Neural cell (in vitro differentiated cells): ENCODE results near the gene GANC. TPM values are rescaled to one million over a fixed set of nuclear protein-coding genes. Genes with fewer than 3 reads are reported as not detected.
A peak's percentile ranks its signal among the peaks of the same experiment; 100 is the strongest.

ENCODE experiments used
- H2AFZ ChIP-seq: fragments of 200-600, 300-800 bp; sonication (generic), shearing (Covaris generic); 2 replicates; pipeline ENCODE4 v1.6.0; 2014; ENCODE audit warnings: low read depth, mild to moderate bottlenecking, antibody characterized with exemption, low read length, moderate library complexity
- H3F3A ChIP-seq: fragments of 200-600 bp; shearing (Covaris generic); 2 replicates; pipeline ENCODE4 v1.6.1; 2016; ENCODE audit warnings: mild to moderate bottlenecking, moderate library complexity, mixed read lengths, antibody characterized with exemption, low read length; ENCODE audit not compliant: insufficient read depth, poor library complexity, severe bottlenecking
- H3K27ac ChIP-seq: fragments of 200-600, 300-800 bp; sonication (generic), shearing (Covaris generic); 2 replicates; pipeline ENCODE4 v1.5.1; 2014; ENCODE audit warnings: mild to moderate bottlenecking, low read length, moderate library complexity
- H3K27me3 ChIP-seq: fragments of 300-800, 200-600 bp; sonication (generic), shearing (Covaris generic); 2 replicates; pipeline ENCODE4 v1.6.0; 2014; ENCODE audit warnings: mild to moderate bottlenecking, low read depth, low read length, moderate library complexity; ENCODE audit not compliant: insufficient read depth
- H3K36me3 ChIP-seq: fragments of 300-800, 200-600 bp; sonication (generic), shearing (Covaris generic); 2 replicates; pipeline ENCODE4 v1.5.1; 2014; ENCODE audit warnings: mild to moderate bottlenecking, antibody characterized with exemption, low read length, moderate library complexity; ENCODE audit not compliant: insufficient read depth
- H3K4me2 ChIP-seq: fragments of 300-800, 200-600 bp; sonication (generic), shearing (Covaris generic); 2 replicates; pipeline ENCODE4 v1.6.0; 2014; ENCODE audit warnings: mild to moderate bottlenecking, low read length
- H3K4me3 ChIP-seq: fragments of 300-800, 200-600 bp; sonication (generic), shearing (Covaris generic); 2 replicates; pipeline ENCODE4 v1.5.1; 2014; ENCODE audit warnings: mild to moderate bottlenecking, low read length, moderate library complexity
- H3K79me2 ChIP-seq: fragments of 200-600 bp; shearing (Covaris generic); replicated peaks from 2 replicates; pipeline ENCODE4 v1.6.0; 2014; ENCODE audit warnings: mild to moderate bottlenecking, low read length, moderate library complexity; ENCODE audit not compliant: insufficient read depth
- H3K9ac ChIP-seq: fragments of 300-800, 200-600 bp; sonication (generic), shearing (Covaris generic); 2 replicates; pipeline ENCODE4 v1.6.1; 2016; ENCODE audit warnings: mild to moderate bottlenecking, low read length, mixed read lengths
- H3K9me2 ChIP-seq: fragments of 200-600 bp; shearing (Covaris generic); 2 replicates; pipeline ENCODE4 v1.6.1; 2016; ENCODE audit warnings: mild to moderate bottlenecking, low read length, mixed read lengths; ENCODE audit not compliant: insufficient read depth
- H3K9me3 ChIP-seq: fragments of 200-600, 300-800 bp; sonication (generic), shearing (Covaris generic); 2 replicates; pipeline ENCODE4 v1.6.1; 2016; ENCODE audit warnings: mild to moderate bottlenecking, mixed run types, low read length, moderate library complexity, mixed read lengths
- H4K20me1 ChIP-seq: fragments of 200-600 bp; shearing (Covaris generic); 2 replicates; pipeline ENCODE4 v1.6.1; 2016; ENCODE audit warnings: mild to moderate bottlenecking, mixed run types; ENCODE audit not compliant: insufficient read depth
- EP300 ChIP-seq: fragments of 450-650 bp; conservative IDR thresholded peaks from 2 replicates; pipeline ENCODE4 v1.6.1; 2014; ENCODE audit warnings: antibody characterized with exemption, mild to moderate bottlenecking, moderate library complexity; ENCODE audit not compliant: poor library complexity, severe bottlenecking
- EZH2 ChIP-seq: fragments of 200-600, 300-800 bp; shearing (Covaris generic), sonication (generic); IDR thresholded peaks from 2 replicates; pipeline ENCODE4 v1.6.1; 2014; ENCODE audit warnings: antibody characterized with exemption, low read length, borderline replicate concordance, mild to moderate bottlenecking; ENCODE audit not compliant: insufficient read depth, poor library complexity, severe bottlenecking
- MXI1 ChIP-seq: fragments of 450-650 bp; conservative IDR thresholded peaks from 2 replicates; pipeline ENCODE4 v1.6.1; 2014; ENCODE audit warnings: antibody characterized with exemption, mild to moderate bottlenecking; ENCODE audit not compliant: poor library complexity, severe bottlenecking
- POLR2AphosphoS5 ChIP-seq: IDR thresholded peaks from 2 replicates; pipeline ENCODE4 v1.6.1; 2012
- RAD21 ChIP-seq: fragments of 450-650 bp; conservative IDR thresholded peaks from 2 replicates; pipeline ENCODE4 v1.6.1; 2014; ENCODE audit warnings: antibody characterized with exemption, mild to moderate bottlenecking, moderate library complexity
- REST ChIP-seq: IDR thresholded peaks from 2 replicates; pipeline ENCODE4 v1.6.1; 2012; ENCODE audit warnings: borderline replicate concordance
- SMC3 ChIP-seq: fragments of 450-650 bp; conservative IDR thresholded peaks from 2 replicates; pipeline ENCODE4 v1.6.1; 2014; ENCODE audit warnings: antibody characterized with exemption, mild to moderate bottlenecking, moderate library complexity; ENCODE audit not compliant: poor library complexity
- TAF1 ChIP-seq: IDR thresholded peaks from 2 replicates; pipeline ENCODE4 v1.6.1; 2012; ENCODE audit warnings: low read depth
- polyA plus RNA-seq: library from polyadenylated mRNA; depleted of rRNA; stranded (reverse); fragments of >200 nt; gene quantifications from 2 replicates; pipeline ENCODE4 v1.2.3, GENCODE V29; 2014
- TF ChIP-seq, protein P1 (sequence below): fragments of 450-650 bp; IDR thresholded peaks from 2 replicates; pipeline ENCODE4 v1.5.1; 2014; ENCODE audit warnings: antibody characterized with exemption, mild to moderate bottlenecking, moderate library complexity; ENCODE audit not compliant: poor library complexity, severe bottlenecking

Gene GANC
- polyA plus RNA-seq, 1 donor from 2014 or later: 6.0 TPM

GRCh38 chr15:42385206-42385979 lies 112.4 kb downstream of the GANC start:
- Histone ChIP-seq H3K79me2 (no peaks in the 10 kb centered on the region), H4K20me1 (no peaks in the 10 kb centered on the region), H3K4me2 (no peak overlapping the region), H3K9me3 (no peaks in the 10 kb centered on the region), H3K9ac (no peak overlapping the region), H3K27me3 (no peaks in the 10 kb centered on the region), H3K27ac (no peak overlapping the region), H3K9me2 (no peaks in the 10 kb centered on the region), H3K36me3 (no peaks in the 10 kb centered on the region), H2AFZ (no peak overlapping the region), H3F3A (no peaks in the 10 kb centered on the region), H3K4me3 (no peak overlapping the region)
- peak; percentile 13 for TF ChIP-seq SMC3
- TF ChIP-seq RAD21: peak; percentile 50
- TF ChIP-seq TAF1: no peak
- no peak for TF ChIP-seq MXI1
- TF ChIP-seq, protein P1, sequence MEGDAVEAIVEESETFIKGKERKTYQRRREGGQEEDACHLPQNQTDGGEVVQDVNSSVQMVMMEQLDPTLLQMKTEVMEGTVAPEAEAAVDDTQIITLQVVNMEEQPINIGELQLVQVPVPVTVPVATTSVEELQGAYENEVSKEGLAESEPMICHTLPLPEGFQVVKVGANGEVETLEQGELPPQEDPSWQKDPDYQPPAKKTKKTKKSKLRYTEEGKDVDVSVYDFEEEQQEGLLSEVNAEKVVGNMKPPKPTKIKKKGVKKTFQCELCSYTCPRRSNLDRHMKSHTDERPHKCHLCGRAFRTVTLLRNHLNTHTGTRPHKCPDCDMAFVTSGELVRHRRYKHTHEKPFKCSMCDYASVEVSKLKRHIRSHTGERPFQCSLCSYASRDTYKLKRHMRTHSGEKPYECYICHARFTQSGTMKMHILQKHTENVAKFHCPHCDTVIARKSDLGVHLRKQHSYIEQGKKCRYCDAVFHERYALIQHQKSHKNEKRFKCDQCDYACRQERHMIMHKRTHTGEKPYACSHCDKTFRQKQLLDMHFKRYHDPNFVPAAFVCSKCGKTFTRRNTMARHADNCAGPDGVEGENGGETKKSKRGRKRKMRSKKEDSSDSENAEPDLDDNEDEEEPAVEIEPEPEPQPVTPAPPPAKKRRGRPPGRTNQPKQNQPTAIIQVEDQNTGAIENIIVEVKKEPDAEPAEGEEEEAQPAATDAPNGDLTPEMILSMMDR: peak; percentile 50
- no peak for TF ChIP-seq EP300
- TF ChIP-seq EZH2: no peak
- TF ChIP-seq POLR2AphosphoS5: no peak
- no peak for TF ChIP-seq REST

DNA sequence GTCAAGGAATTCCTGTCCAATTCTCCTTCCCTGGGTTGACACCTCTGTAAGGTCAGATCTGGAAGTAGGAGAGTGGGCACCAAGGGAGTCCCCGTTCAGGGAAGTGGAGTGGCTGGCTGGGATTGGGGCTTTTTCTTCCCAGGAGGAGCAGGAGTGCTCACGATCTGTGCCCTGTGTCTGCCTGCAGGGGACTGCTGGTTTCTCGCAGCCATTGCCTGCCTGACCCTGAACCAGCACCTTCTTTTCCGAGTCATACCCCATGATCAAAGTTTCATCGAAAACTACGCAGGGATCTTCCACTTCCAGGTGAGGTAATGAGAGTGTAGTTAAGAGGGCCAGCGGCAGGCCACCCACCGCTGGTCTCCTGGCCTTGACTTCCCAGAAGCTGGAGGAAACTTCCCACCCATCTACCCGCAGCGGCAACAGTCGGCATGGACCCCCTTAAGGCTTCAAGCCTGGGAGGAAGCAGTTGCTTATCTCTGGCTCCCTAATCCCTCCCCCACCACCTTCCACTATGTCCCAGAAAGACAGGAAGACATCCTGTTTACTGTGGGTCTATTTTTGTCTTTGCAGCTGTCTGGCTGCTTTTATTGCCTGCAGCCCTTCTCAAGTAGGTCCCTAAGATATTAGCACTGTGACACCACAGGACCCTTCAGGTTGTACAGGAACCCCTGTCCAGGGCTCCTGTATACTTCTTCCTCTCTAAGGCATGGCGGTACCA lies 113.1 kb downstream of the GANC start:
- no peak overlapping the region for H3K4me2 ChIP-seq
- H3F3A ChIP-seq: no peaks in the 10 kb centered on the region
- TF ChIP-seq EP300: no peak
- no peak for TF ChIP-seq RAD21
- no peak for TF ChIP-seq POLR2AphosphoS5
- no peak for TF ChIP-seq EZH2
- no peak for TF ChIP-seq TAF1
- TF ChIP-seq, protein P1: no peak
- TF ChIP-seq REST: no peak
- TF ChIP-seq SMC3: no peak
- no peaks in the 10 kb centered on the region for H4K20me1 ChIP-seq
- H2AFZ ChIP-seq: no peak overlapping the region
- no peaks in the 10 kb centered on the region for H3K36me3 ChIP-seq
- H3K27ac ChIP-seq: no peak overlapping the region
- H3K27me3 ChIP-seq: no peaks in the 10 kb centered on the region
- H3K9ac ChIP-seq: no peak overlapping the region
- no peaks in the 10 kb centered on the region for H3K9me3 ChIP-seq
- H3K4me3 ChIP-seq: no peak overlapping the region
- H3K79me2 ChIP-seq: no peaks in the 10 kb centered on the region
- H3K9me2 ChIP-seq: no peaks in the 10 kb centered on the region
